ENCODE measurements around the gene ARL15.

ARL15 gene

DNA sequence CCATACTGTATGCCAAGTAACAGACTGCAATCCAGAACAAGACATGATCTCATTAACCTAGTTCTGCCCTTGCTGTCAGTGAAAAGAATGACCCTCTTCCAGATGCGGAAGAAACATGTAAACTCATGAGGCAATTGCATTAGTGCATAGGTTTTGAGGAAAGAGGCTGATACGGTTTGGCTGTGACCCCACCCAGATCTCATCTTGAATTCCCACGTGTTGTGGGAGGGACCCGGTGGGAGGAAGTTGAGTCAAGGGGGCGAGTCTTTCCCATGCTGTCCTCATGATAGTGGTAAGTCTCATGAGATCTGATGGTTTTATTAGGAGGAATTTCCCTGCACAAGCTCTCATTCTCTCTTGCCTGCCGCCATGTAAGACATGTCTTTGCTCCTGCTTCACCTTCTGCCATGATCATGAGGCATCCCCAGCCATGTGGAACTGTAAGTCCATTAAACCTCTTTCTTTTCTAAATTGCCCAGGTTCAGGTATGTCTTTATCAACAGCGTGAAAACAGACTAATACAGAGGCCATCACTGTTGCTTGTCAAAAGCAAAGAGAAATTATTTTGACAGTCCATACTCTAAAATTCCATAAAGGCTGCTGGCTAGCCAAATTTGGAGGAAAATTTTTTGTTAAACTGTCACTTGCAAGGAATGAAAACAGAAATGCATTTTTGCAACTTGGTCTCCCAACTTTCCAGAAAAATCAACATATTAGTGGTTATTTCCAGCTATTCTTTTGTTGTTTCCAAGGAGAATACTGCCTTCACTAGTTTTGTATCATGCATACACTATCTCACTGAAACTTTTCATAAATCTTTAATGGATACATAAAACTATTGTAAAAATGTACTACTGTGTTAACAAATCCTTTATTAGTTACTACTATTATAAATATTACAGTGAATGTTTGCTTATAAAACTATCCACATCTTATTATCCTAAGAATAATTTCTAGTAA is 3.2 kb upstream of the ARL15 start:
- DNase-seq: peak in 1 of 2 donors; percentile 13

DNA sequence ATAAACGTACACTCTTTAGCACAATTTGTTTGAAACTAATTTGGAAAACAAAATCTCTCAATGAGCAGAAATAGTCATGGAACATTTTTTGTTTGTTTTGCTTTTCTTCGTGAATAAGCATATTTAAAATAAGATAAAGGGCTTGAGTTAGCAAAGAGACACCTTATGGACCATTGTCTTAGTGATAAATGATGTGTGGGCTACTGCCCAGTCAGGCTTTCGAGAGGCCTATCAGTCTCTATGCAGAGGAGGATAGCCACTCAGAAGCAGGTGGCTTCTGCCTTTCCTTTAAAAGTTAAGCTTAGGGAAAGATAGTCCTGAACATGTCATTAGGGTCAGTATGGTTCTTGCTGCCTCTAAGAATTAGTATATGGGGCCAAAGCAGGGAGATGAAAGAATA is 2.1 kb upstream of the ARL15 start:
- DNase-seq: no peak

DNA sequence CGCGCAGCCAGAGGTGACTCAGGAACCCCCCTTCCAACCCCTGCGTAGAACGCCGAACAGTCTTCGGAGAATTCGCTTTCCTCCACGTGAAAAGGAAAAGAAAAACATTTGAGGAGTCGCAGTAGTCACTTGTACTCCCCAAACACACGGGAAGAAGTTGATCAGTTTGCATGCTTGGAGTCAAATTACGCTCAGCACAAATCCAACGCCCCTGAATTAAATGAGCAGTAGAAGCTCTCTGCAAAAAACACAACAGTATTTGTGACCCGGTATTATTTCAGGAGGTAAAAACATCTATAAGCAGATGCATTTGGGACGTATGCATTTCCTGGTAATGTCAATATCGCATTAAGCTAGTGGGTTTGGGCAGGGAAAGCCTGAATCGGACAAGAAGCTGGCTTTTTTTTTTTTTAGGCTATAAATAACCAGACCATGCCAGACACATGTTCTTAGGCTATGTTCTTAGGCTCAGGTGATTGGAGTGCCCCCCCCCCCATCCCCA is 854 bp upstream of the ARL15 start:
- peak in 1 of 2 donors; percentile 34 for DNase-seq

DNA sequence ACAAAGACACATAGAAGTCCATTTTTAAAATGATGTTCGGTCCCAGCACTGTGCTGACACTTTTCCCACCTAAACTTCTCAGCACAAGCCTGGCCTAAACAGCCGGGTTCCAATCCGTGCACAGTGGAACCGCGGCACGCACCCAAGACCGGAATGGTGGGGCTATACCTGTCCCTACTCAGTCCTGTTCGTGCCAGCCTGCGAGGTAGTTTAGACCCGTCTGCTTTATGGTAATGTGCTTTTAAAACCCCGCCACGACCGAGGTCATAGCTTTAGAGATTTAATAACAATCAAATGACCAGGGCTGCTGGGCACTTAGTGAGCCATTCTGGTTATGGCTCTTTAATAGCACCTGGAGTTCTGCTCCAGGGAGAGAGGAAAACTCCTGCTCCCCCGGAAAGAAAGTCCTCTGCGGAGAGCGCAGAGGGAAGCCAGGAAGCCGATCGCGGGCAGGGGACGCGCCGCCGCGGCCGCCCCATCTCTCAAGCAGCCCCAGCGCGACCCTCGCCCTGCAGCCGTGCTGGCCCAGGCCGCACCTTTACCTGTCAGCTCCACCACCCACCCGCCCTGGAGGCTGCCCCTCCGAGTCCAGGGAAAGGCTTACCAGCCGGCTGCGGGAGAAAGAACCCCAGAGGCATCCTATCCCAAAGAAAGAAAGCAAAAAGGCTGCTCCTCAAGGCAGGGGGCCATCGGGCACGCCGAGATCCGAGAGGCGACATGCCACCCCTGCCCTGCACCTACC is 511 bp downstream of the ARL15 start:
- DNase-seq: peak in 1 of 2 donors; percentile 31

DNA sequence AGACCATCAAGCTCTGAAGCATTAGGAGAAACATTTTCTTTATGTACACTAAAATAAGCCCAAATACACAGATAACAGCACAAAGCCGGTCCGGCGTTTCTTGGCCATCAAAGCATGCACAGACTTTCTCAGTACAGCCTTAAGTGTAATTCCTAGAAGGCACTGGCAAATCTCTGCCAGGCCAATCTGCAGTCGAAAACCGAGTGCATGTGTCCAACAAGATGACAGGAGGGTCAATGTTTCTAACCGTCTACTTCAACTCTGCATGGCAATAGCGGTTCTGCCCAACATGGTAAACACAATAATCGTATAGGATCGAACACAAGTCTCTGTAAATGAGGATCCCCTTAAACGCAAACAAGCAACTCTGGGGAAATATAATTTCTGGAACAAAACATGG is 1.1 kb downstream of the ARL15 start:
- DNase-seq: peak in 1 of 2 donors; percentile 3

DNA sequence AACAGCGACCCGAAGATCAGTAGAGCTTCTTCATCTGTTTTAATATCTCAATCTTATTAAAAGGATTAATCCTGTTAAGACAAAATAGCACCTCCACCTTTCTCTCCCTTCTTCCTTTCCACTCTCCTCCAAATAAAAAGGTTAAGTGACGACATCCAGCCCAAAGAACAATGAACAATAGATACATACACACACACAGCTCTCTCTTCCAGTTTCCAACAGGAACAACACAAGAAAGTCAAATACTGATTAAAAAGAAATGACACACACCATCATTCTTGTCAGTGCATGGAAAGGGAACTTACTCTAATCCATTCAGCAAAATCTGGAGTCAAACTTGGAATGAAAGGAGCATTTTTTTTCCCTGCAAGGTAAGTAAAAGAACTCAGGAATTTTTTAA is 2.8 kb downstream of the ARL15 start:
- no peak for DNase-seq

DNA sequence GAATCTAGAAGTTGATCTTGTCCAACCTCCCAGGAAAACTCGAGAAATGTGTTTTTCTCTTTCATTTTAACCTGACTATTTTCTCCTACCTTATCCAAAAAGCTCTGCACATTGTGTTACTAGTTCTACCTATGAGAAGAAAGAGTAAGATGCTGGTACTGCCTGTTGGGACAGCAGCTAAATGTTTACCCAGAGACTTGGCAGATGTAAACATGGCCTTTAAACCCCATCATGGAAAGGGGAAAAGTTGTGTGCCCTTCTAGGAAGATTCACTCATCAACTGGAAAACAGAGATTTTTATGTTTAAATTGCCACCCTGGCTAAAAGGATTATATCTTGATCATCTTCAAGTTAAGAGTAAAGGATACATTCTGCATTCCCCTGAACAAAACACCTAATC is 3.5 kb downstream of the ARL15 start:
- DNase-seq: no peak

DNA sequence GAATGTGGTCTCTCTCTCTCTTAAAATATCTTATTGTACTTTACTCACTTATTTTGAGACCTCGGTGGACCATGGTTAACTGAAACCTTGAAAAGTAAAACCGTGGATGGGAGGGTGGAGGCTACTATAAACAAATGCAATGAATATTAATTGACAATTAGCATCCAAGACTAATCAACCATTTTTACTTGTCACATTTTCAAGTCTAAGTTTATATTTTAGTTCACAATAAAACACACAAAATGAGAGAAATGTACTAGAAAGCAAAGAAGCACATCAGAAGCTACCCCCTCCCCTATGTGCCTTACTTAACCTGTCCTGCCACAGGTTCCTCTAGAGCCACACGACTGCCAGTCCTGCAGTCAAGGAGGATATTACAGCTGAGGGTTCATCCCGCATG is 4.6 kb downstream of the ARL15 start:
- no peak for DNase-seq

DNA sequence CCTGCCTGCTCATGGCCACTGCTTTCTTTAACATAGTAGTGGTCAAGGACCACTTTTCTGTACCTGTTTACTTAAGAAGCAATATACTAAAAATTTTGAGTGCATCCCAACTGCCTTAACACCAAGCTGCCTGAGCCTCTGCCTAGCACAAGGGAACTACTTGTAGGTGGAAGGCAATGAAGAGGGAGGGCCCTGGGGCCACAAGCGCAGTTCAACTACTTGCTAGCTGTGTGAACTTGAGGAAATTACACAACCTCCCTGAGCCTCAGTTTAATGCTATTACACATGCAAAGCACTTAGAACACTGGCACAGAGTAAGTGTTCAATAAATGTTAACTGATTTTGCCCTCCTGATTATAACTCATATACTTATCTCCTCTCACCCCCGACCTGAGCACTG is 6.3 kb downstream of the ARL15 start:
- no peak for DNase-seq

DNA sequence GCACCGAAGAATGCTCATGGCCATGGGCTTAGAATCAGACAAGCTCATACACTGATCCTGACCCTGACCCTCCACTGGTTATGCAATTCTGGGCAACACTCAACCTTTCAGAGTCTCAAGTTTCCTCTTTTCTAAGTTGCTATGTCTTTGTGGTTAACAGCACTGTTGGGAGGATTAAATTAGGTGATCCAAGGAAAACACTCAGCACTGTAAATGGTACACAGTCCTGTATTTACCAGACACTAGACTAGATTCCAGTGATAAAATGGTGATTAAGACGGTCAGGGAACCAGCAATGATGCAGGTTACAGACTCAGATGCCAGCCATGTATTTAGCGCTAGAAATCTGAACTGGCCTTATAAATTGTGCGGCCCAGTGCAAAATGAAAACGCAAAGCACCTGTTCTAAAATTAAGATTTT is 8.1 kb downstream of the ARL15 start:
- peak in 1 of 2 donors; percentile 14 for DNase-seq

DNA sequence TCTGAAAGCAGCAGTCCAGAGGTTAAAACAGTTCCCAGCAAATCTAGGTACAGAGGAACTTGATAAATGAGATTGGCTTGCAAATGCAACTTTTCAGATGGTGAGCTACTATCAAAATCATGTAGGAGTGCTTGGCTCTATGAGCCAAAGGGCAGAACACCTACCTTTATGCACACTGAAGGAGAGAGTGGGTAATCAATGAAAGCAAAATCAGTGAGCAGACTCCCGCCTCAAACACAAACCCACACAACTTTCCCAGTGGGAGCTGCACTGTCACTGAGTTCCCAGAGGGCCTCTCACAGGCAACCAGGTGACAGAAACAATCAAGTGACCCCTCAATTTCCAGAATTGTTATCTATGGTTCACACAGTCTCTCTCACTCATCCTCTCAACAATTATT is 8.5 kb downstream of the ARL15 start:
- DNase-seq: no peak

DNA sequence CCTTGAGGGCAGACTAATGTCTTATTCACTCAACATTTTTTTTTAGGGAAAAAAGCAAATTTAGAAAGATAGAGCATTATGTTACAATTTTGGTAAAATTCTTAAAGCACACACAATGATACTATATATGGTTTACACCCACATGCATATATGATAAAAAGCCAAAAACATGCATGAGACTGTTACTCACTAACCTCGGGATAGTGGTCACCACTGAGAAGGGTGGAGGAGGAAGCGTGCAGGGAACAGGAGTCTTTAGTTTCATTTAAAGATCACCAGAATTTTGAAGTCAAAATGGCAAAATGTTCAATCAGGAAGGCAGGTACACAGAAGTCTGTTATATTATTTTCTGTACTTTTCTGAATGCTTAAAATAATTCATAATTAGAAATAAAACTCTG is 9.2 kb downstream of the ARL15 start:
- no peak for DNase-seq

DNA sequence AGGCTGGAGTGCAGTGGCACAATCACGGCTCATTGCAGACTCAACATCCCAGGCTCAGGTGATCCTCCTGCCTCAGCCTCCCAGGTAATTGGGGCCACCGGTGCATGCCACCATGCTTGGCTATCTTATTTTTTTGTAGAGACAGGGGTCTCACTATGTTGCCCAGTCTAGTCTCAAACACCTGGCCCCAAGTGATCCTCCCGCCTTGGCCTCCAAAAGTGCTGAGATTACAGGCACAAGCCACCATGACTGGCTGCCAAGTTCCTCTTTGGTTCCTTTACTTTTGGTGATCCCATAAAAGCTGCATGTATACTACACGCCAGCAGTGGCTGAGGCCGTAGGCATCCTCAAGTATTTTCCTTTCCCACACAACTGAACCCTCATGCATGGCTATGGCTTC is 11.4 kb downstream of the ARL15 start:
- DNase-seq: no peak

DNA sequence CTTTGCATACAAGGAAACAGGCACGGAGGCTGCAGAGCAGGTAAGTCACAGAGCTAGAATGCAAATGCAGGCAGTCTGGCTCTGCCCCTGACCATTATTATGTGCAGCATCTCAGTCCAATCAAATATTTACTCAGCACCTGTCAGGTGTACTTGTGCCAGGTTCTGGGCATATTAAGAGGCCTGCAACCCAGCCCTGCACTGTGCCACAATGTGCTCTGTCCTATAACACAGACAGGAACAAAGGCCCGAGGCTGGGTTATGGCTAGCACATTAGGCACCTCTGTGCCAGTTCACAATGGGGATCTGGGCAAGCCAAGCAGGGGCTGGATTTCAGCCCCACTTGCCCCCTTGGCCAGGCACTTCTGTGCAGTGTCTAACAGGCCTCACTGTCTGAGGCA is 14.0 kb downstream of the ARL15 start:
- no peak for DNase-seq

DNA sequence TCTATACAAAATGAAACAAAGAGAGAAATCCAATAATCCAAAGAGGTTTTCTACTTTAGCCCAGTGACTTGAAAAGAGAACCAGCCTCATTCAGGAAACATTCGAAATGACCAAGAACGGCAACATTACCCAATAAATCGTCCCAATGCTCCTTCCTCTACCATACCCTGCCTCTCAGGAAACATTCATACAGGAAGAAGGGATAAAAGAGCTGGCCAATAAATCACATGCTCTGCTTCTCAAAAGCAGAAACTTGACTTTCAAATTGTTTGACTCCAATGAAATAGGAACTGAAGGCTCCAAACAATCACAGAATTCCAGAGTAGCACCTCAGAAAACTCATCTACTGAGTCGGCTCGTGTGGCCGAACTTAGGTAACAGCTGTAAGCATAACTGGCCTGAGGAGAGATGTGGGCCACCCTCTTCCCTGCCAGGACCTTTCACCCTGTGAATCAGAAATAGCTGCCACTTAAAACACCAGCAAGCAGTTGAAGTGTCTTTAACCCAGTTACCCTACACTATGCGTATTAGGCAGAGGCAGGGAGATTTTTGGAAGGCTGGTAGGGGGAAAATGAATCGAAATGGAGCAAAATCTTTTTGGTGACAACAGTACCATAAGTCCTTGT is 14.6 kb downstream of the ARL15 start:
- DNase-seq: no peak

DNA sequence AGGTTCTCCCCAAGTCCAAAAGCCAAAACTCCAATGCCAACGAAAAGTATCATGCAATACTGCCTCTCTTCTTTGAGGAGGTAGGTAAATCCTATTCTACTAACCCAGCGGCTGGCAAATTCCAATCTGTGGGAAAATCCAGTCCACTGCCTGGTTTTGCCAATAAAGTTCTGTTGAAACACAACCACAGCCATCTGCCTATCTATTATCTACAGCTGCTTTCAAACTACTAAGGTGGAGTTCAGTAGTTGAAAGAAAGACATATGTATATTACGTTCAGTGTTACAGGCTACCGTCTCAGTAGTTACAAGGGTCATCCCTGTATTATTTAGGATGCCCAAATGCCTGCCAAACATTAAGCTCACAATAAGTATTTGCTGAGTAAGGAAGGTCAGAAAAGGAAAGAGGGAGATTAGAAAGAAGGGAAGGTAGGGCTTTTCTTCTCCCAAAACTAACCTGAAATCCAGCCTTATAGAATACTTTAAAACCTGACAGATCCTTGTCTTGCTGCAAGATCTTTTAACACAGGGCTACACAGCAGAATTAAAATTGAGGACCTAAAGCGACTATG is 16.2 kb downstream of the ARL15 start:
- no peak for DNase-seq

DNA sequence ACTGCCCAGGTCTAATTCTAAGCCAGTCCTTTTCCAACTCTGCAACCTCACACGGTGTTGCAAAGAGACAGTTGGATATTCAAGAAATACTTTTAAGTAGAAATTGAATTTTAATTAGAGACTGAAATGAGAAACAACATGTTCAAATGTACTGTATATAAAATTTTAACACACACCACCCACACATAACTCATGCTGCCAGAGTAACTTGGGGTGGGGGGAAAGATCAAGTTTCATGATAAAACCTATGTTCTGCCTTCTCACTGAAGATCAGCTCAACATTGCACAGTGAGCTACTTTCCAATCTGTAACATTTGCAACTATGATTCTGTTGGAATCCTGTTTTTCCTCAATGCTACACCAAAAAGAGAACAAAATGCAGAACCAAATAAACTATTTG is 17.5 kb downstream of the ARL15 start:
- DNase-seq: no peak

DNA sequence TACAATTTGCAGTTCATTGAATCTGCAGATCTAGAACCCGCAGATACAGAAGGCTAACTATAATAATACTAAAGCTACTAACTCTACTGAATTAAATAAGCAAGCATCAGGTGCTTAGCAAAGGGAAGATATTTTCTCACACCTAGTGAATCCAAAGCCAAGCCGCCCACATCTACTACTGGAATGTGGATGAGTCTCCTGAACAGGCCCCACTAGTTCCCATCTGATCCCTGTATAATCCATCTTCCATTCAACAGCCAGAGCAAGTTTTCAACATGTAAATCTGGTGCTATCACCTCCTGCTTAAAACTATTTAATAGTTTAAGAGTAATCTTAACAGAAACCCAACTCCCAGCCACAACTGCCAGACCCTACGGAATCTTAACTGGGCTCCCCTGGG is 18.9 kb downstream of the ARL15 start:
- DNase-seq: no peak

DNA sequence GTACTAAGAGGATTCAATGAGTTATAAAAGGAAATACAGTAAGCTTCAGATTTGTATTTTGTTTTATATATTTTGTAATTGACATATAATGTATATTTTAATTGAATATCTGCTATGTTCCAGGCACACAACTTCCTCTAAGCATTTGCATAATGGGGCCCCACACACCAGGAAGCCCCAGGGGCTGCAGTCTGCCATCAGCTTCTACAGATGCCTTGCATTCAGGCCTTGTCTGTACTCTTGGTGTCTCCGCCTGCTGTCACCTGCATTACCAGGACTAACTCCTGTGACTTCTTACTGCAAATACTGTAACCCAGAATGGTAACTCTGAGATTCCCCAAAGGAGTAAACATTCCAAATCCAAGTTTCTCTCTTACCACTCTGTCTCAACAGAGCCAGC is 20.6 kb downstream of the ARL15 start:
- DNase-seq: no peak

DNA sequence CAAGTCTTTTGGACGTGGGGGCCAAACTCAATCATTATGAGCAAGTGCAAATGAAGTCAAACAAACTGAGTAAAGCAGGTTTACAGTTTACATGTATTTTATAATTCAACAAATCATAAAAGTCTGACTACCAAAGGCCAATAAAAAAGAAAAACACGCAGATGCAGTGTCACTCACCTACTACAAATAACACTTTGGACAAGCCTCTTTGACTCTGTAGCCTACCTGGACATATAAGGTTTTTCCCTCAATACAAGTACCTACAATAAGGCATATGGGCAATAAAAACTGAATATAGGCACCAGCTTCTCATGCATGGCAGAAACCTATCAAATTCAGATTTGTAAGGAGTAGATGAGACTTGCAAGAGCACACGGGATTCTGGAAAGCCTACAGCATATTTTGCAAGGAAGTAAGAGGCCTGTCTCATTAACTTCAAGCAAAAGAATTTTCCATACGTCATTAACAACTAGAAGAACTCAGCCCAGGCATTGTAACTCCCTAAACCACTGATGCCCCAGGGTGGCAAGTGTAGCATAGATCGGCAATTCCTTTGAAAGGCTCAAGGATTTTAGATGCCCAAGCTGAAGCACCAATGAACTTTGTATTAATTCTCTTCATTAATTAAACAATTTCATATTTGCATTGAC is 21.7 kb downstream of the ARL15 start:
- DNase-seq: no peak

DNA sequence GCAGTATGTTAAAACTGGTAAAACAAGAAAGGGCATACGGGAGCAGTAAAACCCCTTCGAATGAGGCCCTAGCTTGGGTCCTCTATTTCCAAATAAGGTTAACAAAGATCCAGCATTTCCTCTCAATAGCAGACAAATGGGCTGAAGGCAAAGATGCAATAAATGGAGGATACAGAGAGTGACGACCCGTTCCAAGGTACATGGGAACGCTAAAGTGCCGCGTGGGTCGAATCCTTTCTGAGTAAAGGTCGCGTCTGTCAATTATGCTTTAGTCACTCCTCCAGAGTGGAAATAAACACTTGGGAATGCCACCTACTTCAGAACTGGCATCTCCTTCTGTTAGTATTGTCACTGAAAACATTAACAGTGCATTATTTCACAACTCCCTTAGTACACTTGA is 24.7 kb downstream of the ARL15 start:
- no peak for DNase-seq

DNA sequence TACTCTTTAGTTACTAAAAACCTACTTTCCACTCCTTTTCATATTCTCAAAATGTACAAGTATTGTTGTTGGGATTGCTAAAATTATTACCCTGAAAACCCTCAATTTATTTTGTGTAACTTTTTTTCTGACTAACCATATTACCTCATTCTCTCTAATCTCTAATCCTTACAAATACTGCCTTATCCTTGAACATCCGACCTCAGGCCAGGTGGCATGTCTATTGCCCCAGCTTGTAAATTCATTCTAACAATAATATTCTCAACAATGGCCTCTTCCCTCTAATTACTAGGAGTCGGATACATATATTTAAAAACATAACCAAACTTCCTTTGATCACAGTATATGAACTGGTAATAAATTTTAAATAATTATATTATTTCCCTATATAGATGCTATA is 25.8 kb downstream of the ARL15 start:
- no peak for DNase-seq

DNA sequence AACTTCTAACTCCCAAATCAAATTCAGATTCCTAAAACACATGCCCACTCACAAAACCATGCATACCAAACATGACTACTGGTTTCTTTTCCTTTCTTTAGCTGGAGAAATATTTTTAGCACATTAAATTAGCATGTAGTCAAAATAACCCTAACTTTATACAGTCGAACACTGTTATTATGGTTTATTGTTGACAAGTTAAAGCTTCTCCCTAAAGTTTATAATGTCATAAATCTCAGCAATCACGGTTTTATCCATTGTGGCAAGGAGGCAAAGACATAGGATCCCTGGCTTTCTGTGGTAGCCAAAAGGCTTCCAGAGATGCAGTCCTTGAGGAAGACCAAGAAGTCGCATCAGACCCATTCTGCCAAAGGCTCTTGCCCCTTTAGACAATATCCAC is 27.5 kb downstream of the ARL15 start:
- no peak for DNase-seq

Measured in CD4-positive, alpha-beta T cell treated with Interferon alpha-2 for 1 hour (primary cell).